Astrocyte of the cerebellum (primary cell): ENCODE measurements around the gene HMGCL.
"Not testable (repeated sequence)": the region's sequence is repeated elsewhere in the genome, so short reads cannot be mapped to it uniquely, and the experiment has no call there.

ENCODE experiments used
- DNase-seq: peaks from one replicate; pipeline ENCODE4 v3.0.0-alpha.2; 2011; ENCODE audit warnings: low read depth
- H3K4me3 ChIP-seq: 2 replicates; pipeline ENCODE4 v1.5.1; 2011; ENCODE audit warnings: mild to moderate bottlenecking, low read depth, low read length, moderate library complexity
- in situ Hi-C: cut with HindIII; loops from 2 replicates; pipeline ENCODE4 v1.10.0; 2017; ENCODE audit warnings: low sequenced_read_pairs
- TF ChIP-seq, protein P1 (sequence below): IDR thresholded peaks from 2 replicates; pipeline ENCODE4 v1.5.1; 2012; ENCODE audit warnings: low read length, low read depth, moderate library complexity, mild to moderate bottlenecking; ENCODE audit errors: missing control alignments

The HMGCL gene

DNA sequence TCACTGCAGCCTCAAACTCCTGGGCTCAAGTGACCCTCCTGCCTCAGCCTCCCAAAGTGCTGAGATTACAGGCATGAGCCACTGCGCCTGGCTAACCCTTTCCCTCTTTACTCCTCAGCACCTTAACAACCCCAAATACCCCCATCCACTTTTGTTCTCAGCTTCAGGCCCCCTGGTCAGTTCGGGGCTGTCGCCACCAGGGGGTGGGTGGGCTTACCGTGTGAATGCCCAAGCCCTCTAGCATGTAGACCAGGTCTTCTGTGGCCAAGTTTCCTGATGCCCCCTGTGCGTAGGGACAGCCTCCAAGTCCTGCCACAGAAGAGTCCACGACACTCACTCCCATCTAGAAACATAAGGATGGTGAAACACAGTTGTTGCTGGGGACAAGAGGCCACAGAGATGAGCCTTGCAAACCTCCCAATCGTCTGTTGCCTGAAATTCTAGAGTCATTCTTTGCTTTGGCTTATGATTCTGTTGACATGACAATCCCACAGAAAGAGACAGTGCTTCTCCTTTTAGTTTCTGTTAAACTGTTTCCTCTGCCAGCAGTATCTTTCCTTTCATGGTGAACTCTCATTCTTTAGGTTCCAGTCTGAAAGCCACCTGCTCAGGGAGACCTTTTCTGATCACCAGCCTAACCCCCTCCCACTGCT is 20.9 kb downstream of the HMGCL start:
- no peak overlapping the region for H3K4me3 ChIP-seq
- DNase-seq = no peak
- in situ Hi-C loops = no loop called here
- TF ChIP-seq, protein P1, sequence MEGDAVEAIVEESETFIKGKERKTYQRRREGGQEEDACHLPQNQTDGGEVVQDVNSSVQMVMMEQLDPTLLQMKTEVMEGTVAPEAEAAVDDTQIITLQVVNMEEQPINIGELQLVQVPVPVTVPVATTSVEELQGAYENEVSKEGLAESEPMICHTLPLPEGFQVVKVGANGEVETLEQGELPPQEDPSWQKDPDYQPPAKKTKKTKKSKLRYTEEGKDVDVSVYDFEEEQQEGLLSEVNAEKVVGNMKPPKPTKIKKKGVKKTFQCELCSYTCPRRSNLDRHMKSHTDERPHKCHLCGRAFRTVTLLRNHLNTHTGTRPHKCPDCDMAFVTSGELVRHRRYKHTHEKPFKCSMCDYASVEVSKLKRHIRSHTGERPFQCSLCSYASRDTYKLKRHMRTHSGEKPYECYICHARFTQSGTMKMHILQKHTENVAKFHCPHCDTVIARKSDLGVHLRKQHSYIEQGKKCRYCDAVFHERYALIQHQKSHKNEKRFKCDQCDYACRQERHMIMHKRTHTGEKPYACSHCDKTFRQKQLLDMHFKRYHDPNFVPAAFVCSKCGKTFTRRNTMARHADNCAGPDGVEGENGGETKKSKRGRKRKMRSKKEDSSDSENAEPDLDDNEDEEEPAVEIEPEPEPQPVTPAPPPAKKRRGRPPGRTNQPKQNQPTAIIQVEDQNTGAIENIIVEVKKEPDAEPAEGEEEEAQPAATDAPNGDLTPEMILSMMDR = no peak

DNA sequence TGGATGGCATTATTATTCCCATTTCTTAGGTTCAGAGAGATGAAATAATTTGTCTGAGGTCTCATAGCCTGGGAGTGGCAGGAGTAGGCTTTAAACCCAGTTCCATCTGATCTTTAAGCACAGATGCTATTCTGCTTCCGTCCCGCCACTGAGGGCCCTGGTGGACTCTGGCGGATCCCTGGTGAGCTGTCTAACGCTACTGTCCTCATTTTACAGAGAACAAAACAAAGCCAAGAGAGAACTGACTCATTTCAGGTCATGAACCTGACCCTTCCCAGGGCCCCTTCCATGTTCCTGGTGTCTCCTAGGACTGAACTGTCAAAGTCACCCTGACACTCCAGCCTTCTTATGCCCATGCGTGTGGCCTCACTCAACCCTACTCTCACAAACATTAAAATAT is 21.6 kb downstream of the HMGCL start:
- in situ Hi-C loops = no loop called here
- no peak overlapping the region for H3K4me3 ChIP-seq
- no peak for DNase-seq
- TF ChIP-seq, protein P1 = no peak

DNA sequence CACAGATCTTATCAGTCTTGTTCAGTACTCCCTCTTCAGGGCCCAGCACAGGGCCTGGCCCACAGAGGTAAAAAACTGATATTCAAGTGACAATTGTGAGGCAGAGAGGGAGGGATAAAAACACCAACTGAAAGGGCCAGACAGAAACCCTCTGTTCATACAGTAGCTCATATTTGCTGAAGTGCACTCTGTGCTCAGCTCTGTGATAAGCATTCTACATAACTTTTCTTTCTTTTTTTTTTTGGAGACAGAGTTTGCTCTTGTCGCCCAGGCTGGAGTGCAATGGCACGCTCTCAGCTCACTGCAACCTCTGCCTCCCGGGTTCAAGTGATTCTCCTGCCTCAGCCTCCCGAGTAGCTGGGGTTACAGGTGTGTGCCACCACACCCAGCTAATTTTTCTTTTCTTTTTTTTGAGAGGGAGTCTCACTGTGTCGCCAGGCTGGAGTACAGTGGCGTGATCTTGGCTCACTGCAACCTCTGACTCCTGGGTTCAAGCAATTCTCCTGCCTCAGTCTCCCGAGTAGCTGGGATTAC is 22.4 kb downstream of the HMGCL start:
- H3K4me3 ChIP-seq, in situ Hi-C loops, DNase-seq: not testable (repeated sequence)

DNA sequence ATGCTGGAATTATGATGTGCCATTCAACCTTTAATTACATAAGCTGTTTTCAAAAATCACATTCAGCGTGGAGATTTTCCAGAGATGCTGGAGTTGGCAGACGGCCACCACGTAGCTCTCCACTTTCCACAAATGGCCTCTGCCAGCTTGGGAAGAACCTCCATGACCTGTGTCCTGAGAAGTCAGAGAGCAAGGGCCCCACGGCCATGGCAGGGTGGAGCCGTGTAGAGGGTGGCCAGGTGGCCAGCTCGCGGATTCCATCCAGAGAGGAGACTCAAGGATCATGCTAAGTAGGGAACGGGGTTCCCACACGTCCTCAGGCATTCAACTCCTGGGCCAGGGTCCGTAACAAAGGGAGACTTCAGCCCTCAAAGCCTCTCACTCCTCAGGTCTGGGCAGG is 23.4 kb downstream of the HMGCL start:
- no peak for DNase-seq
- in situ Hi-C loops = no loop called here
- TF ChIP-seq, protein P1 = no peak
- no peak overlapping the region for H3K4me3 ChIP-seq

DNA sequence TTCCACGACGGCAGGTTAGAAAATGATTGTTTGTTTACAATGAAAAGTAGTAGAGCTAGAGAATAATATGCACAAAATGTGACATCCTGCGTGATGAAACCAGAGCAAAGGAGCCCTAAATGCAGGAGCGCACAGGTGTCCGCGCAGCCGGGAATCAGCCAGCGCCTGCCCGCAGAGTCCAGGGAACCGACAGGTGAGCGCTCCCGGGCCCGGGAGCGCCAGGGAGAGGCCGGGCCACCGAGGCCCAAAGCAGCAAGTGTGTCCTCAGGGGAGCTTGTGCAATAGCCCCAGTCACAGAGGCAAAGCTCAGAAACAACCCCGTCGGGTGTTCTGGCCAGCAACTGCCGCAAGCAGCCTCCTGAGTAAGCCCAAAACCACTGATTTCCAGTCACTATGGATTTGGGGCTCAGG is 23.9 kb downstream of the HMGCL start:
- no peak for DNase-seq
- in situ Hi-C loops = no loop called here
- TF ChIP-seq, protein P1 = no peak
- peak overlapping the region; percentile 69 for H3K4me3 ChIP-seq

DNA sequence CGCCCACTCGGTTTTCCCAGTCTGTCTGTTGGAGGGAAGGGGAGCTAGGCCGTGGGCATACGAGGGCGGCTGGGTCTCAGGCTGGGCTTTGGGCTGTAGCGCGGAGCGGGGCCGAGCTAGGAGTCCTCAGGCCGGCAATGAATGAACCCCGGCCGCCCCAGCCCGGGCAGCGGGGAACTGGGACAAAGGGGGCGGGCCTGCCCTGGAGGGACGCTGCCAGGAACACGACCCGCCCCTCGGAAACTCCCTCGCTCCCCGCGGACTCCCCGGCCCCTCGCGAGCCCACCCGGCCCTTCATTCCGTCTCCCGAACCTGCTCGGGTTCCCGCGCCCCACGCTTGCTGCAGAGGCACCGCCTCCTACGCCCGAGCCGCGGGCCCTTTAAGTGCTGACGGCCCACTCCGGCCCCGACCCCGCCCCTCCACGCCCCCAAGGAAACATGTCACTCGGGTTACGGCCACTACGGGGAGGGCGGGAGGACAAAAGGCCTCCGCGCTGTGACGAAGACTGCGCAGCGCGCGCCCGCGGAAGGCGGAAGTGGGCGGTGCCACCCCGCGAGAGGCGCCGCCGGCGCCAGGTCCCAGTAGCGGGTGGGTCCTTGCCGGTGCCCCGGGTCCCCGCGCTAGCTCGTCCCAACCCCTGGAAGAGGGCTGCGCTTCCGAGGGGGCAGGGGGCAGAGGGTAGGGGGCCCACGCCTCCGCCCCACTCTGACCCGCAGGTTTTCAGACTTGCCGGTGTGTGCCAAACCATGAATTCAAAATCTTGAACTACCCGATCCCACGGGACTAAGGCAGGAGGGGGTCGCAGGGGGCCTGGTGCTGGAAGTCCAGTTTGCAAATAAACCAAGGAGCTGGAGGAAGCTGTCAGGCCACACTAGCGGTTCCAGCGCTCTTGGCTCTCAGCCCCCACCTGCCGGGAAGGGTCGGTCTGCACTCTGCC is 24.6 kb downstream of the HMGCL start, which contains the start of gene GALE:
Gene GALE (minus strand): TSS at position 355 of the 938 bp plus-strand sequence. CDS start 1,747 bp downstream, outside the sequence.
- in situ Hi-C loops = no loop called here
- H3K4me3 ChIP-seq = peak within 1 kb of the TSS; percentile 69
- peak; percentile 74 for DNase-seq
- TF ChIP-seq, protein P1 = no peak
